GM23338 (cell line): ENCODE data around the gene DUSP1. TPM values are rescaled to one million over a fixed set of nuclear protein-coding genes. Genes with fewer than 3 reads are reported as not detected.
A peak's percentile ranks its signal among the peaks of the same experiment; 100 is the strongest.

Experiments
- ATAC-seq: fragments of 200-7000 bp; cut with Tn5 transposase; 3 replicates; pipeline ENCODE4 v1.9.1; 2020
- DNase-seq: peaks from one replicate; pipeline ENCODE4 v3.0.0-alpha.2; 2015; ENCODE audit warnings: low spot score
- H2AFZ ChIP-seq: fragments of 200-600 bp; sonication (generic); 2 replicates; pipeline ENCODE4 v1.8.0; 2016; ENCODE audit warnings: antibody characterized with exemption, mild to moderate bottlenecking, moderate library complexity
- H3F3A ChIP-seq: fragments of 200-600 bp; sonication (generic); replicated peaks from 2 replicates; pipeline ENCODE4 v1.8.0; 2017; ENCODE audit warnings: antibody characterized with exemption, mixed run types, low read depth
- H3K27ac ChIP-seq: fragments of 200-600 bp; sonication (generic); 2 replicates; pipeline ENCODE4 v1.6.1; 2016; ENCODE audit warnings: low read depth
- H3K27me3 ChIP-seq: fragments of 200-600 bp; sonication (generic); 2 replicates; pipeline ENCODE4 v1.8.0; 2016; ENCODE audit warnings: mild to moderate bottlenecking, mixed run types, moderate library complexity; ENCODE audit not compliant: insufficient read depth
- H3K36me3 ChIP-seq: fragments of 200-600 bp; sonication (generic); 2 replicates; pipeline ENCODE4 v1.8.0; 2016; ENCODE audit warnings: mild to moderate bottlenecking; ENCODE audit not compliant: insufficient read depth
- H3K4me1 ChIP-seq: fragments of 200-600 bp; sonication (generic); 2 replicates; pipeline ENCODE4 v1.8.0; 2016; ENCODE audit warnings: mild to moderate bottlenecking, moderate library complexity; ENCODE audit not compliant: insufficient read depth
- H3K4me2 ChIP-seq: fragments of 200-600 bp; sonication (generic); 2 replicates; pipeline ENCODE4 v1.7.1; 2017; ENCODE audit warnings: mixed run types
- H3K4me3 ChIP-seq: fragments of 200-600 bp; sonication (generic); 2 replicates; pipeline ENCODE4 v1.6.1; 2016; ENCODE audit warnings: mixed run types
- H3K79me2 ChIP-seq: fragments of 200-600 bp; sonication (generic); replicated peaks from 2 replicates; pipeline ENCODE4 v1.8.0; 2017; ENCODE audit warnings: mild to moderate bottlenecking; ENCODE audit not compliant: insufficient read depth
- H3K9me2 ChIP-seq: fragments of 200-600 bp; sonication (generic); 2 replicates; pipeline ENCODE4 v1.8.0; 2017; ENCODE audit not compliant: insufficient read depth
- H4K20me1 ChIP-seq: fragments of 200-600 bp; sonication (generic); replicated peaks from 2 replicates; pipeline ENCODE4 v1.8.0; 2017; ENCODE audit warnings: mild to moderate bottlenecking; ENCODE audit not compliant: insufficient read depth
- H3K27ac Mint-ChIP-seq: 2 replicates; pipeline ENCODE4 v1.8.0; 2020; ENCODE audit warnings: inconsistent platforms, mild to moderate bottlenecking, moderate library complexity, mixed read lengths
- H3K27me3 Mint-ChIP-seq: 3 replicates; pipeline ENCODE4 v1.8.0; 2022; ENCODE audit warnings: low read depth, mild to moderate bottlenecking, moderate library complexity, mixed read lengths, inconsistent platforms; ENCODE audit not compliant: insufficient read depth, poor library complexity
- H3K36me3 Mint-ChIP-seq: 3 replicates; pipeline ENCODE4 v1.8.0; 2021; ENCODE audit warnings: low read depth, mild to moderate bottlenecking, inconsistent platforms, moderate library complexity, mixed read lengths
- H3K4me1 Mint-ChIP-seq: 3 replicates; pipeline ENCODE4 v1.8.0; 2020; ENCODE audit warnings: mild to moderate bottlenecking, inconsistent platforms, mixed read lengths
- H3K4me3 Mint-ChIP-seq: 3 replicates; pipeline ENCODE4 v1.8.0; 2021; ENCODE audit warnings: moderate library complexity, mild to moderate bottlenecking, inconsistent platforms, mixed read lengths
- H3K9me3 Mint-ChIP-seq: 3 replicates; pipeline ENCODE4 v1.8.0; 2020; ENCODE audit warnings: moderate library complexity, mild to moderate bottlenecking, inconsistent platforms, mixed read lengths
- CREB1 ChIP-seq: fragments of 250-450 bp; sonication (Bioruptor Pico); IDR thresholded peaks from 2 replicates; pipeline ENCODE4 v1.5.0; 2020; ENCODE audit warnings: low read depth, mild to moderate bottlenecking, moderate library complexity
- ETS1 ChIP-seq: IDR thresholded peaks from 2 replicates; pipeline ENCODE4 v1.6.1; 2016; ENCODE audit warnings: antibody characterized with exemption
- POLR2AphosphoS5 ChIP-seq: IDR thresholded peaks from 2 replicates; pipeline ENCODE4 v1.6.1; 2016; ENCODE audit warnings: antibody characterized with exemption, low read depth
- ZNF114 ChIP-seq: fragments of 250-450 bp; sonication (Bioruptor Pico); IDR thresholded peaks from 2 replicates; pipeline ENCODE4 v1.5.0; 2020; ENCODE audit warnings: mild to moderate bottlenecking, moderate library complexity
- polyA plus RNA-seq: library from polyadenylated mRNA; unstranded; fragments of >200 nt; fragmentation: Nextera tagmentation; extraction: Ambion mirVana; gene quantifications from 2 replicates; pipeline ENCODE4 v1.2.1, GENCODE V29; 2016
- total RNA-seq: library from RNA; depleted of rRNA; stranded (reverse); fragments of >200 nt; shearing (Covaris generic); gene quantifications from 2 replicates; pipeline ENCODE4 v1.2.3, GENCODE V29; 2014
- TF ChIP-seq, protein P1 (sequence below), 2 experiments: fragments of 200-600 bp in 1 of 2; sonication (generic) in 1 of 2; conservative IDR thresholded peaks; 2 replicates each; pipeline versions ENCODE4 v1.5.1 to v1.6.1; 2016 to 2017; ENCODE audit warnings: antibody characterized with exemption in 2 of 2, low read depth in 2 of 2, mild to moderate bottlenecking in 2 of 2, moderate library complexity in 1 of 2

DUSP1 gene
- total and polyA plus RNA-seq, 2 experiments from 2014 or later, result 9.7 to 17.2 TPM

DNA sequence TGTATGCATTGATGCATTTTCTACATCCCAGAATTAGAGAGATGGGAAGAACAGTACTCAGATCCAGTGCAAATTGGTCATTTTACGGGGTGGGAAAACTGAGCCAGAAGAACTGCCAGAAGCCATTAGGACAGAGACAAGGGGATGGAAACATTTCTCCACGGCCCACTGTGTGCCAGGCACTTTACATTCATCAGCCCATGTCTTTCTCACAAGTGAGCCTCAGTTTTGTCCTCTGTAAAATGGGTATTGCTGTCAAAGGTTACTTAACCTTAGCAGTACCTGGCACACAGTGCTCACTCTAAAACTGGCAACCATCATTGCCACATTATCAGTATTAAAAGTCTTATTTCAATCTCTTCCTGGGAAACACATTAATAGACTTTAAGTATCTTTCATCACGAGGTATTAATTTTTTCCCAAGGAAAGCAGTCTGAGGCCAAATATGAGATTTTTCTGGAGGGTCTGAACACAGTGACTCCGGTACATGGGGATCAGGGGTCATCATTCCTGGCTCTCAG lies 5.2 kb downstream of the DUSP1 start:
- Histone ChIP-seq H3K9me2 (no peaks in the 10 kb centered on the region), H3K27me3 (peaks cover 12% of the 10 kb centered on the region), H2AFZ (no peak overlapping the region), H3F3A (no peaks in the 10 kb centered on the region; the same call in 1 of the 2 replicates), H3K36me3 (peaks cover 4% of the 10 kb centered on the region; the same call in 1 of the 2 replicates), H3K27ac (peak overlapping the region; percentile 60; the same call in 1 of the 2 replicates), H3K79me2 (peaks cover 9% of the 10 kb centered on the region; the same call in 1 of the 2 replicates), H3K4me2 (peak overlapping the region; percentile 73; the same call in 1 of the 2 replicates), H3K4me3 (peak overlapping the region; percentile 52; the same call in 1 of the 2 replicates), H4K20me1 (peaks cover 17% of the 10 kb centered on the region; the same call in 1 of the 2 replicates), H3K4me1 (0 out of 2 replicates have a peak, but pooled peaks cover 8% of the 10 kb centered on the region)
- peak overlapping the region; percentile 96; the same call in 1 of the 2 replicates for H3K27ac Mint-ChIP-seq
- peaks cover 11% of the 10 kb centered on the region for H3K27me3 Mint-ChIP-seq
- peak overlapping the region; percentile 80 for H3K4me3 Mint-ChIP-seq
- peaks cover 2% of the 10 kb centered on the region; the same call in 1 of the 3 replicates for H3K9me3 Mint-ChIP-seq
- H3K4me1 Mint-ChIP-seq, result peaks cover 32% of the 10 kb centered on the region
- TF ChIP-seq ETS1 (no peak), CREB1 (CRISPR knock-in tag) (no peak)
- no peak for DNase-seq
- H3K36me3 Mint-ChIP-seq, result peaks cover 28% of the 10 kb centered on the region
- ATAC-seq, result no peak

DNA sequence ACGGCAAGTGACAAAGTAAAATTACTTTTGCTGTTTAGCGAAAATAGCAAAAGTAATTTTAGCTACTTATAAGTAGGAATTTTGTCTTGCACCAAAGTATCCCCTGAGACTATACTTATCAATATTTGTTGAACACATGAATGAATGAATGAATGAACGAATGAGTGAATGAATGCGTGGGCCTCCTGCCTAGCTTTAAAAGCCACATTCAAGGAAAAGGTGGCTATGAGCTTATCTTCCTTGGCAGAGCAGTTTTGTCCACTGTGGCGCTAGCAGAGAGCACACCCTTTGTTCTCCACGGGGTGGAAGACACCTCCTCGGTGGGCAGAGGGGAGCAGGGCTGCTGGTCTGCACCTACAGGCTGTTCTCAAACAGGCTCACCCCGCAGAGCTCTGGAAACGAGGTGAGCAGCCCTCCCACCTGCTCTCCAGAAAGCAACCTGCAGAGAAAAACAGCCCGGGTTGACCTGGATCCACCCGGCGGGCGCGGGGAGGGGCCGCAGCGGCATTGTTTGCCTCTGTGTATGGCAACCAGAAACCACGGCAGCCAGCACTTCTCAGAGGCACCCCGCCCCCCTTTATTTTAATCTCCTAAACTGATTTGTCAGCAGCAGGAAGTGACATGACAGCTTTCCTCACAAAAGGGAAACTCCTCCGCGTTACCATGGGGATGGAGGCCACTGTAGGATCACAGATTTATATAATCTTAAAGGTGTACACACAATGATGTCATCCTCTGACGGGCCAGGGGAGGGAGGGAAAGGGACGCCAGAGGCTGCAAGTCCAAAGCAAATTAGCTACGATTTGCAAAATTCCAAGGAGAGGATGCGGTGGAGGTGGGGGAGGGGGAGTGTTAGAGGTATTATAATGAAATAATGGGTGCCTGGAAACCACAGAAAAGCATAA lies 5.9 kb downstream of the DUSP1 start:
- Mint-ChIP-seq H3K36me3 (peaks cover 28% of the 10 kb centered on the region), H3K9me3 (peaks cover 1% of the 10 kb centered on the region; the same call in 1 of the 3 replicates), H3K4me3 (peak overlapping the region; percentile 80), H3K27ac (peak overlapping the region; percentile 96), H3K27me3 (peaks cover 8% of the 10 kb centered on the region), H3K4me1 (peaks cover 31% of the 10 kb centered on the region)
- Histone ChIP-seq H3K4me1 (0 out of 2 replicates have a peak, but pooled peaks cover 8% of the 10 kb centered on the region), H3K79me2 (peaks cover 8% of the 10 kb centered on the region; the same call in 1 of the 2 replicates), H3F3A (no peaks in the 10 kb centered on the region; the same call in 1 of the 2 replicates), H4K20me1 (peaks cover 17% of the 10 kb centered on the region; the same call in 1 of the 2 replicates), H2AFZ (peak overlapping the region; percentile 28; the same call in 1 of the 2 replicates), H3K27me3 (peaks cover 9% of the 10 kb centered on the region), H3K27ac (peak overlapping the region; percentile 26), H3K4me3 (peak overlapping the region; percentile 52), H3K36me3 (peaks cover 4% of the 10 kb centered on the region; the same call in 1 of the 2 replicates), H3K9me2 (no peaks in the 10 kb centered on the region), H3K4me2 (peak overlapping the region; percentile 73)
- peak; percentile 67 for TF ChIP-seq CREB1 (CRISPR knock-in tag)
- TF ChIP-seq ZNF114 (CRISPR knock-in tag), result no peak
- peak; percentile 37; the same call in 1 of the 2 replicates for TF ChIP-seq POLR2AphosphoS5
- peak; percentile 99 for DNase-seq
- ATAC-seq, result peak; percentile 92

DNA sequence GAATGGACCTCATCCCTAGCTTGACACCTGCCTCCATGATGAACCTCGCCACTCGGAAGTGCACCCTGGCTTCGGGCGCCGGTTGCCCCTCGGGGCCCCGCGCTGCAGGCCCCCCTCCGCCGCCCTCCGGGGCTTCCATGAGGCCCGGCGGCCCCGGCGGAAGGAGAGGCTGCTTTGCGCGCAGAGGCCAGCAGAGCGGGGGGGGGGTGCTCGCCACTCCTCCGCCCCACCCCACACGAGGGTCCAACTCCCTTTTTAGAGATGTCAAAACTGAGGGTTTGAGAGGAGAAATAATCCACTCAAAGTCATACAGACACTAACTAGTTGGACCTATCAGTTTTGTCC lies 7.9 kb downstream of the DUSP1 start:
- Histone ChIP-seq H3K27ac (no peak overlapping the region), H2AFZ (no peak overlapping the region), H3K36me3 (peaks cover 4% of the 10 kb centered on the region; the same call in 1 of the 2 replicates), H4K20me1 (peaks cover 5% of the 10 kb centered on the region; the same call in 1 of the 2 replicates), H3K4me1 (no peaks in the 10 kb centered on the region), H3F3A (no peaks in the 10 kb centered on the region; the same call in 1 of the 2 replicates), H3K79me2 (no peaks in the 10 kb centered on the region), H3K9me2 (no peaks in the 10 kb centered on the region), H3K4me2 (no peak overlapping the region), H3K27me3 (no peaks in the 10 kb centered on the region), H3K4me3 (no peak overlapping the region)
- DNase-seq (no peak), ATAC-seq (no peak)
- Mint-ChIP-seq H3K27me3 (no peaks in the 10 kb centered on the region), H3K27ac (no peak overlapping the region), H3K4me3 (no peak overlapping the region), H3K36me3 (peaks cover 8% of the 10 kb centered on the region; the same call in 2 of the 3 replicates), H3K4me1 (peaks cover 23% of the 10 kb centered on the region), H3K9me3 (no peaks in the 10 kb centered on the region)
- TF ChIP-seq, protein P1, sequence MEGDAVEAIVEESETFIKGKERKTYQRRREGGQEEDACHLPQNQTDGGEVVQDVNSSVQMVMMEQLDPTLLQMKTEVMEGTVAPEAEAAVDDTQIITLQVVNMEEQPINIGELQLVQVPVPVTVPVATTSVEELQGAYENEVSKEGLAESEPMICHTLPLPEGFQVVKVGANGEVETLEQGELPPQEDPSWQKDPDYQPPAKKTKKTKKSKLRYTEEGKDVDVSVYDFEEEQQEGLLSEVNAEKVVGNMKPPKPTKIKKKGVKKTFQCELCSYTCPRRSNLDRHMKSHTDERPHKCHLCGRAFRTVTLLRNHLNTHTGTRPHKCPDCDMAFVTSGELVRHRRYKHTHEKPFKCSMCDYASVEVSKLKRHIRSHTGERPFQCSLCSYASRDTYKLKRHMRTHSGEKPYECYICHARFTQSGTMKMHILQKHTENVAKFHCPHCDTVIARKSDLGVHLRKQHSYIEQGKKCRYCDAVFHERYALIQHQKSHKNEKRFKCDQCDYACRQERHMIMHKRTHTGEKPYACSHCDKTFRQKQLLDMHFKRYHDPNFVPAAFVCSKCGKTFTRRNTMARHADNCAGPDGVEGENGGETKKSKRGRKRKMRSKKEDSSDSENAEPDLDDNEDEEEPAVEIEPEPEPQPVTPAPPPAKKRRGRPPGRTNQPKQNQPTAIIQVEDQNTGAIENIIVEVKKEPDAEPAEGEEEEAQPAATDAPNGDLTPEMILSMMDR (conservative IDR thresholded peaks at IDR 0.05; ENCODE audit: low read depth in 2 of 2), result no peak
